Testis (tissue), 2 donors: ENCODE measurements around the gene ACTMAP.

Experiments used
- POLR2A ChIP-seq: fragments of 450-650 bp; IDR thresholded peaks from one replicate; pipeline ENCODE4 v1.6.1; 2017; ENCODE audit warnings: antibody characterized with exemption, mild to moderate bottlenecking, moderate library complexity
- TF ChIP-seq, protein P1 (sequence below), 3 experiments: fragments of 450-650 bp in 2 of 3; fragments of 200-600 bp in 1 of 3; sonication (generic) in 1 of 3; IDR thresholded peaks; one replicate each; pipeline ENCODE4 v1.5.1; 2016 to 2019; ENCODE audit warnings: antibody characterized with exemption in 3 of 3, mild to moderate bottlenecking in 2 of 3, moderate library complexity in 1 of 3

GRCh38 chr19:40750058-40750873, at the start of gene ACTMAP:
- TF ChIP-seq, protein P1, sequence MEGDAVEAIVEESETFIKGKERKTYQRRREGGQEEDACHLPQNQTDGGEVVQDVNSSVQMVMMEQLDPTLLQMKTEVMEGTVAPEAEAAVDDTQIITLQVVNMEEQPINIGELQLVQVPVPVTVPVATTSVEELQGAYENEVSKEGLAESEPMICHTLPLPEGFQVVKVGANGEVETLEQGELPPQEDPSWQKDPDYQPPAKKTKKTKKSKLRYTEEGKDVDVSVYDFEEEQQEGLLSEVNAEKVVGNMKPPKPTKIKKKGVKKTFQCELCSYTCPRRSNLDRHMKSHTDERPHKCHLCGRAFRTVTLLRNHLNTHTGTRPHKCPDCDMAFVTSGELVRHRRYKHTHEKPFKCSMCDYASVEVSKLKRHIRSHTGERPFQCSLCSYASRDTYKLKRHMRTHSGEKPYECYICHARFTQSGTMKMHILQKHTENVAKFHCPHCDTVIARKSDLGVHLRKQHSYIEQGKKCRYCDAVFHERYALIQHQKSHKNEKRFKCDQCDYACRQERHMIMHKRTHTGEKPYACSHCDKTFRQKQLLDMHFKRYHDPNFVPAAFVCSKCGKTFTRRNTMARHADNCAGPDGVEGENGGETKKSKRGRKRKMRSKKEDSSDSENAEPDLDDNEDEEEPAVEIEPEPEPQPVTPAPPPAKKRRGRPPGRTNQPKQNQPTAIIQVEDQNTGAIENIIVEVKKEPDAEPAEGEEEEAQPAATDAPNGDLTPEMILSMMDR (IDR thresholded peaks at IDR 0.05): no peak
- no peak for TF ChIP-seq POLR2A
